CD14-positive monocyte (primary cell): ENCODE data around the gene ZDHHC7. TPM values are rescaled to one million over a fixed set of nuclear protein-coding genes. Genes with fewer than 3 reads are reported as not detected.
A peak's percentile ranks its signal among the peaks of the same experiment; 100 is the strongest.

Source experiments
- DNase-seq, 3 donors: peaks; one replicate each; pipeline ENCODE4 v3.0.0-alpha.2; 2011 to 2022
- H2AFZ ChIP-seq: 2 replicates; pipeline ENCODE4 v1.6.0; 2012; ENCODE audit warnings: mild to moderate bottlenecking, low read depth, low read length, inconsistent platforms; ENCODE audit not compliant: insufficient read depth, poor library complexity, severe bottlenecking
- H3K27ac ChIP-seq, 2 donors: 1 replicate in 1 of 2; 2 replicates in 1 of 2; pipeline ENCODE4 v1.5.1; 2012 to 2013; ENCODE audit warnings: low read length in 2 of 2, control low read depth in 1 of 2, inconsistent platforms in 1 of 2, low read depth in 1 of 2, mild to moderate bottlenecking in 1 of 2
- H3K27me3 ChIP-seq, 2 donors: one replicate each; pipeline versions ENCODE4 v1.6.0 to v1.6.1; 2011 to 2013; ENCODE audit warnings: low read length in 2 of 2; ENCODE audit not compliant: control insufficient read depth in 2 of 2, insufficient read depth in 2 of 2
- H3K36me3 ChIP-seq, 2 donors: replicated peaks in 1 of 2; 1 replicate in 1 of 2; 2 replicates in 1 of 2; pipeline versions ENCODE4 v1.5.1 to v1.6.1; 2012 to 2013; ENCODE audit warnings: low read length in 2 of 2, control low read depth in 1 of 2, inconsistent platforms in 1 of 2, mild to moderate bottlenecking in 1 of 2; ENCODE audit not compliant: insufficient read depth in 2 of 2, control insufficient read depth in 1 of 2
- H3K4me1 ChIP-seq, 2 donors: 1 replicate in 1 of 2; 2 replicates in 1 of 2; pipeline versions ENCODE4 v1.5.1 to v1.6.1; 2012 to 2013; ENCODE audit warnings: low read length in 2 of 2, control low read depth in 1 of 2, inconsistent platforms in 1 of 2, mild to moderate bottlenecking in 1 of 2, moderate library complexity in 1 of 2; ENCODE audit not compliant: insufficient read depth in 2 of 2, control insufficient read depth in 1 of 2
- H3K4me2 ChIP-seq: replicated peaks from 2 replicates; pipeline ENCODE3; 2012; ENCODE audit warnings: low read length, moderate library complexity, mild to moderate bottlenecking; ENCODE audit not compliant: poor library complexity, severe bottlenecking; ENCODE audit errors: extremely low read depth
- H3K4me3 ChIP-seq, 3 experiments: fragments of 200-600 bp in 1 of 3; sonication (generic) in 1 of 3; replicated peaks in 1 of 3; 1 replicate in 2 of 3; 2 replicates in 1 of 3; pipeline ENCODE4 v1.5.1; 2011 to 2013; ENCODE audit warnings: low read length in 3 of 3, mild to moderate bottlenecking in 3 of 3, control low read depth in 2 of 3, low read depth in 2 of 3, inconsistent platforms in 1 of 3, moderate library complexity in 1 of 3
- H3K79me2 ChIP-seq: 2 replicates; pipeline ENCODE4 v1.6.0; 2012; ENCODE audit warnings: mild to moderate bottlenecking, control low read depth, inconsistent platforms, low read length, moderate library complexity; ENCODE audit not compliant: insufficient read depth
- H3K9ac ChIP-seq: 2 replicates; pipeline ENCODE4 v1.6.0; 2017; ENCODE audit warnings: low read length, mild to moderate bottlenecking; ENCODE audit not compliant: insufficient read depth, poor library complexity, severe bottlenecking
- H3K9me3 ChIP-seq, 2 donors: replicated peaks in 1 of 2; 1 replicate in 1 of 2; 2 replicates in 1 of 2; pipeline versions ENCODE4 v1.5.1 to v1.6.1; 2012 to 2013; ENCODE audit warnings: low read length in 2 of 2, control low read depth in 1 of 2; ENCODE audit not compliant: control insufficient read depth in 1 of 2, insufficient read depth in 1 of 2
- H4K20me1 ChIP-seq: 2 replicates; pipeline ENCODE4 v1.6.0; 2012; ENCODE audit warnings: mild to moderate bottlenecking, low read length, control low read depth, moderate library complexity; ENCODE audit not compliant: insufficient read depth
- H3K27ac Mint-ChIP-seq, 7 donors: one replicate each; pipeline ENCODE4 v1.8.0; 2020; ENCODE audit warnings: mild to moderate bottlenecking in 7 of 7, mixed read lengths in 7 of 7, moderate library complexity in 6 of 7, inconsistent platforms in 2 of 7
- H3K27me3 Mint-ChIP-seq, 3 donors: one replicate each; pipeline ENCODE4 v1.8.0; 2021 to 2022; ENCODE audit warnings: low read depth in 3 of 3, mild to moderate bottlenecking in 3 of 3, mixed read lengths in 3 of 3, moderate library complexity in 3 of 3, inconsistent platforms in 1 of 3
- H3K36me3 Mint-ChIP-seq, 2 donors: one replicate each; pipeline ENCODE4 v1.8.0; 2020; ENCODE audit warnings: mixed read lengths in 2 of 2, inconsistent platforms in 1 of 2, mild to moderate bottlenecking in 1 of 2
- H3K4me1 Mint-ChIP-seq: one replicate; pipeline ENCODE4 v1.8.0; 2020; ENCODE audit warnings: mild to moderate bottlenecking, mixed read lengths
- H3K4me3 Mint-ChIP-seq, 2 donors: one replicate each; pipeline ENCODE4 v1.8.0; 2020; ENCODE audit warnings: mild to moderate bottlenecking in 2 of 2, mixed read lengths in 2 of 2, moderate library complexity in 1 of 2
- H3K9me3 Mint-ChIP-seq, 7 donors: one replicate each; pipeline ENCODE4 v1.8.0; 2020 to 2022; ENCODE audit warnings: mixed read lengths in 7 of 7, mild to moderate bottlenecking in 6 of 7, moderate library complexity in 6 of 7, inconsistent platforms in 2 of 7
- whole genome bisulfite sequencing: methylation state at CpG from one replicate; pipeline ENCODE4 v1.1.5; 2013; ENCODE audit warnings: missing lambda C conversion rate; ENCODE audit not compliant: insufficient coverage; 5-methylcytosine and 5-hydroxymethylcytosine counted together
- intact Hi-C, 2 donors: fragments of 100-400 bp; cut with micrococcal nuclease; formaldehyde crosslinking; loops; one replicate each; pipeline versions ENCODE4 v1.15.0 to v1.15.1; 2023
- polyA plus RNA-seq, 3 donors: library from polyadenylated mRNA; depleted of rRNA in 1 of 3; unstranded in 2 of 3; stranded (reverse) in 1 of 3; fragments of 300-500 nt in 2 of 3; fragments of >200 nt in 1 of 3; fragmentation: Illumina TruSeq in 2 of 3; gene quantifications; 1 replicate in 2 of 3; 2 replicates in 1 of 3; pipeline ENCODE4 v1.2.3, GENCODE V29; 2012 to 2021
- TF ChIP-seq, protein P1 (sequence below): fragments of 200-600 bp; IDR thresholded peaks from one replicate; pipeline ENCODE4 v1.8.0; 2022; ENCODE audit warnings: antibody characterized with exemption, mild to moderate bottlenecking

Gene ZDHHC7
- polyA plus RNA-seq, 3 donors = 99.7 to 189 (median 129) TPM

DNA sequence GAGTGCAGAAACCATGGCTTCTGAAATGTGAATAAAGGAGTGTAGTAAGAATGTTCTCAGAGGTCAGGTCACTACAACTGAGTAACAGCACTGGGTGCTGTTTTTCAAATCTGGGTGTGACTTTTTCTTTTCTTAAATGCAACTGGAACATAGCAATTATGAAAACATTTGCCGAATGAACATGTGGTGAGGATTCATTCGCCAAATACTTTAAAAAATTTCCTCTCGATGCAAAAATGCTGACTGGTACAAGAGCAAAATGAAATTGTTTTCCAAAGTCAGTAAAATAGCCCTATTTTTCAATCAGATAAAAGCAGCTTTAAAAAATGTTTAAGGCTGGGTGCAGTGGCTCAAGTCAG lies 18.6 kb downstream of the ZDHHC7 start:
- Mint-ChIP-seq H3K9me3 (peaks cover 0 to 2% (median 0%) of the 10 kb centered on the region in 7 donors), H3K36me3 (peaks cover 78 to 88% of the 10 kb centered on the region in 2 donors), H3K27ac (peak overlapping the region in 5 of 7 donors; percentile 50 to 99 (median 99)), H3K4me1 (peaks cover 72% of the 10 kb centered on the region), H3K27me3 (no peaks in the 10 kb centered on the region), H3K4me3 (no peak overlapping the region)
- DNase-seq = no peak
- Histone ChIP-seq H3K9me3 (no peaks in the 10 kb centered on the region), H3K79me2 (peaks cover 95% of the 10 kb centered on the region), H3K27ac (peak overlapping the region in 1 of 2 donors; percentile 99), H3K9ac (no peak overlapping the region), H2AFZ (no peak overlapping the region), H3K4me3 (no peak overlapping the region), H3K27me3 (no peaks in the 10 kb centered on the region), H4K20me1 (peaks cover 24% of the 10 kb centered on the region), H3K4me1 (peaks cover 58 to 78% of the 10 kb centered on the region in 2 donors), H3K4me2 (no peak overlapping the region), H3K36me3 (peaks cover 65 to 73% of the 10 kb centered on the region in 2 donors)
- no CpG with 5 or more reads among the region's 3 CpGs for WGBS
- intact Hi-C loops = loop anchor here in 1 of 2 donors (5.0 kb wide), 1 partner anchor 35 kb away; the partner anchor contains the start of gene KIAA0513
- TF ChIP-seq, protein P1, sequence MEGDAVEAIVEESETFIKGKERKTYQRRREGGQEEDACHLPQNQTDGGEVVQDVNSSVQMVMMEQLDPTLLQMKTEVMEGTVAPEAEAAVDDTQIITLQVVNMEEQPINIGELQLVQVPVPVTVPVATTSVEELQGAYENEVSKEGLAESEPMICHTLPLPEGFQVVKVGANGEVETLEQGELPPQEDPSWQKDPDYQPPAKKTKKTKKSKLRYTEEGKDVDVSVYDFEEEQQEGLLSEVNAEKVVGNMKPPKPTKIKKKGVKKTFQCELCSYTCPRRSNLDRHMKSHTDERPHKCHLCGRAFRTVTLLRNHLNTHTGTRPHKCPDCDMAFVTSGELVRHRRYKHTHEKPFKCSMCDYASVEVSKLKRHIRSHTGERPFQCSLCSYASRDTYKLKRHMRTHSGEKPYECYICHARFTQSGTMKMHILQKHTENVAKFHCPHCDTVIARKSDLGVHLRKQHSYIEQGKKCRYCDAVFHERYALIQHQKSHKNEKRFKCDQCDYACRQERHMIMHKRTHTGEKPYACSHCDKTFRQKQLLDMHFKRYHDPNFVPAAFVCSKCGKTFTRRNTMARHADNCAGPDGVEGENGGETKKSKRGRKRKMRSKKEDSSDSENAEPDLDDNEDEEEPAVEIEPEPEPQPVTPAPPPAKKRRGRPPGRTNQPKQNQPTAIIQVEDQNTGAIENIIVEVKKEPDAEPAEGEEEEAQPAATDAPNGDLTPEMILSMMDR = no peak

DNA sequence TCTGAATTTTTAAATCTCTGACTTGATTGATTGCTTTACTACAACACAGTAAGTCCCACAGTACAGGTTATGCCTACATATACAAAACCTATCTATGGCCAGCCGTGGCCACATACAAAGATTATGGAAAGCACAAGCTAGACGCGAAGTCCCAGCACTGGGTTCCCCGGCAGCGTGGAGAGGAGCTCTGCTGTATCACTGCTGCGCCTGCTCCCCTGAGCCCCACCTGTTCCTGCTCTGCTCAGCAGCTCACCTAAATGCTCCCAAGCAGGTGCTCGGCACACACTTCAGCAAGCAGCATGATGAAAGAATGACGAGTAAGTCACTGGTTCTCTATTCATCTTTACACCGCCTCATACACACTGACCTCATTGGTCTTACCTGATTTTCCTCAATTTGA lies 20.6 kb downstream of the ZDHHC7 start:
- no peak overlapping the region for H3K4me3 ChIP-seq
- 100% methylated on average over 9 of the region's 9 CpGs for WGBS
- Mint-ChIP-seq H3K27ac (peak overlapping the region in 4 of 7 donors; percentile 33 to 99 (median 79)), H3K4me3 (no peak overlapping the region), H3K36me3 (peaks cover 89 to 98% of the 10 kb centered on the region in 2 donors), H3K4me1 (peaks cover 75% of the 10 kb centered on the region), H3K27me3 (peaks cover 0 to 3% (median 0%) of the 10 kb centered on the region in 3 donors), H3K9me3 (peaks cover 0 to 2% (median 0%) of the 10 kb centered on the region in 7 donors)
- H3K4me1 ChIP-seq = peaks cover 56 to 78% of the 10 kb centered on the region in 2 donors
- peaks cover 39% of the 10 kb centered on the region for H4K20me1 ChIP-seq
- no peaks in the 10 kb centered on the region for H3K9me3 ChIP-seq
- intact Hi-C loops = loop anchor here in 1 of 2 donors (5.0 kb wide), 1 partner anchor 37 kb away; the partner anchor contains the start of gene KIAA0513
- no peaks in the 10 kb centered on the region for H3K27me3 ChIP-seq
- TF ChIP-seq, protein P1 = no peak
- no peak for DNase-seq
- H3K27ac ChIP-seq = peak overlapping the region in 1 of 2 donors; percentile 50
- peaks cover 95% of the 10 kb centered on the region for H3K79me2 ChIP-seq
- no peak overlapping the region for H3K9ac ChIP-seq
- no peak overlapping the region for H3K4me2 ChIP-seq
- peaks cover 82 to 91% of the 10 kb centered on the region in 2 donors for H3K36me3 ChIP-seq
- H2AFZ ChIP-seq = no peak overlapping the region
